Loucy (cell line): Measurements from ENCODE around the gene HSD11B2.
"Not testable (repeated sequence)": the region's sequence is repeated elsewhere in the genome, so short reads cannot be mapped to it uniquely, and the experiment has no call there.

Source experiments
- H2AFZ ChIP-seq: fragments of 200-600 bp; sonication (generic); 2 replicates; pipeline ENCODE4 v1.6.0; 2016; ENCODE audit warnings: antibody characterized with exemption, mild to moderate bottlenecking, low read length, moderate library complexity
- H3F3A ChIP-seq: fragments of 200-600 bp; 2 replicates; pipeline ENCODE4 v1.6.0; 2016; ENCODE audit warnings: antibody characterized with exemption, low read depth, mild to moderate bottlenecking
- H3K27me3 ChIP-seq: fragments of 200-600 bp; sonication (generic); 2 replicates; pipeline ENCODE4 v1.6.1; 2014; ENCODE audit warnings: low read length, mild to moderate bottlenecking; ENCODE audit not compliant: insufficient read depth, poor library complexity, severe bottlenecking
- H3K36me3 ChIP-seq: fragments of 200-600 bp; sonication (generic); 2 replicates; pipeline ENCODE4 v1.6.1; 2016; ENCODE audit warnings: low read length; ENCODE audit not compliant: insufficient read depth
- H3K4me1 ChIP-seq: fragments of 200-600 bp; sonication (generic); 2 replicates; pipeline ENCODE4 v1.5.1; 2014; ENCODE audit warnings: low read length, mild to moderate bottlenecking; ENCODE audit not compliant: insufficient read depth, poor library complexity, severe bottlenecking
- H3K4me2 ChIP-seq: fragments of 200-600 bp; sonication (generic); 2 replicates; pipeline ENCODE4 v1.6.0; 2014; ENCODE audit warnings: antibody characterized with exemption, low read length, low read depth, mild to moderate bottlenecking; ENCODE audit not compliant: poor library complexity, severe bottlenecking
- H3K4me3 ChIP-seq: fragments of 200-600 bp; sonication (generic); 2 replicates; pipeline ENCODE4 v1.5.1; 2014; ENCODE audit warnings: low read length, mild to moderate bottlenecking, mixed read lengths; ENCODE audit not compliant: poor library complexity, severe bottlenecking
- H3K79me2 ChIP-seq: fragments of 200-600 bp; sonication (generic); 2 replicates; pipeline ENCODE4 v1.6.1; 2014; ENCODE audit warnings: low read length; ENCODE audit not compliant: insufficient read depth
- H3K9ac ChIP-seq: fragments of 200-600 bp; sonication (generic); 2 replicates; pipeline ENCODE4 v1.6.0; 2014; ENCODE audit warnings: mild to moderate bottlenecking, low read depth, low read length, moderate library complexity; ENCODE audit not compliant: poor library complexity, severe bottlenecking
- H3K9me2 ChIP-seq: fragments of 200-600 bp; sonication (generic); replicated peaks from 2 replicates; pipeline ENCODE4 v1.6.1; 2016; ENCODE audit warnings: low read depth, low read length, mixed read lengths
- H3K9me3 ChIP-seq: fragments of 200-600 bp; sonication (generic); 2 replicates; pipeline ENCODE4 v1.6.1; 2014; ENCODE audit warnings: mild to moderate bottlenecking, antibody characterized with exemption, low read length, low read depth; ENCODE audit not compliant: insufficient read depth
- H4K20me1 ChIP-seq: fragments of 200-600 bp; sonication (generic); 2 replicates; pipeline ENCODE4 v1.6.0; 2014; ENCODE audit warnings: antibody characterized with exemption, low read length, mild to moderate bottlenecking; ENCODE audit not compliant: insufficient read depth, poor library complexity, severe bottlenecking
- EZH2phosphoT487 ChIP-seq: fragments of 200-600 bp; IDR thresholded peaks from 2 replicates; pipeline ENCODE4 v1.6.1; 2018; ENCODE audit warnings: antibody characterized with exemption, mild to moderate bottlenecking, moderate library complexity, borderline replicate concordance
- TF ChIP-seq, protein P1 (sequence below): fragments of 200-600 bp; sonication (generic); conservative IDR thresholded peaks from 2 replicates; pipeline ENCODE4 v1.5.1; 2014; ENCODE audit warnings: mild to moderate bottlenecking, antibody characterized with exemption, low read length

Gene HSD11B2

DNA sequence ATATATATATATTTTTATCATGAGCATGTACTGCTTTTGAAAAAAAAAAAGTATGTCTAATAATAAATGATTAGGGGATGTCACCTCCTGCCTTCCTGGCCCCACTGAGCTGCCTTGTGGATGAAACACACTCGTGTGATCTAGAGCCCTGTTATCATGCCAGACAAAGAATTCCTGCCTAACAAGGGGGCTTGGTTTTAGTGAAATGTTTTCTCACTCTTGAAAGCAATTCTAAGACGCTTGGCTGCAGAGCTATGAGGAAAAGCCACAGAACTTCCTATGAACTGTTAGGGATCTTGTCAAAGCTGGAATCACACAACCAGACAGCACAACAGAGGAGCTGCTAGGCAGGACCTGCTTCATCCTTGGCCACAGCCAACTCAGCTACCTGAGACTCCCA lies 18.6 kb upstream of the HSD11B2 start:
- Histone ChIP-seq H3K9me3 (no peaks in the 10 kb centered on the region), H3K4me2 (no peak overlapping the region), H3K27me3 (no peaks in the 10 kb centered on the region), H3K36me3 (no peaks in the 10 kb centered on the region), H3K79me2 (no peaks in the 10 kb centered on the region), H3K9ac (no peak overlapping the region), H3K4me3 (no peak overlapping the region), H3K9me2 (no peaks in the 10 kb centered on the region), H2AFZ (no peak overlapping the region), H3F3A (no peaks in the 10 kb centered on the region), H4K20me1 (no peaks in the 10 kb centered on the region), H3K4me1 (no peaks in the 10 kb centered on the region)
- TF ChIP-seq, protein P1, sequence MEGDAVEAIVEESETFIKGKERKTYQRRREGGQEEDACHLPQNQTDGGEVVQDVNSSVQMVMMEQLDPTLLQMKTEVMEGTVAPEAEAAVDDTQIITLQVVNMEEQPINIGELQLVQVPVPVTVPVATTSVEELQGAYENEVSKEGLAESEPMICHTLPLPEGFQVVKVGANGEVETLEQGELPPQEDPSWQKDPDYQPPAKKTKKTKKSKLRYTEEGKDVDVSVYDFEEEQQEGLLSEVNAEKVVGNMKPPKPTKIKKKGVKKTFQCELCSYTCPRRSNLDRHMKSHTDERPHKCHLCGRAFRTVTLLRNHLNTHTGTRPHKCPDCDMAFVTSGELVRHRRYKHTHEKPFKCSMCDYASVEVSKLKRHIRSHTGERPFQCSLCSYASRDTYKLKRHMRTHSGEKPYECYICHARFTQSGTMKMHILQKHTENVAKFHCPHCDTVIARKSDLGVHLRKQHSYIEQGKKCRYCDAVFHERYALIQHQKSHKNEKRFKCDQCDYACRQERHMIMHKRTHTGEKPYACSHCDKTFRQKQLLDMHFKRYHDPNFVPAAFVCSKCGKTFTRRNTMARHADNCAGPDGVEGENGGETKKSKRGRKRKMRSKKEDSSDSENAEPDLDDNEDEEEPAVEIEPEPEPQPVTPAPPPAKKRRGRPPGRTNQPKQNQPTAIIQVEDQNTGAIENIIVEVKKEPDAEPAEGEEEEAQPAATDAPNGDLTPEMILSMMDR = no peak
- no peak for TF ChIP-seq EZH2phosphoT487

DNA sequence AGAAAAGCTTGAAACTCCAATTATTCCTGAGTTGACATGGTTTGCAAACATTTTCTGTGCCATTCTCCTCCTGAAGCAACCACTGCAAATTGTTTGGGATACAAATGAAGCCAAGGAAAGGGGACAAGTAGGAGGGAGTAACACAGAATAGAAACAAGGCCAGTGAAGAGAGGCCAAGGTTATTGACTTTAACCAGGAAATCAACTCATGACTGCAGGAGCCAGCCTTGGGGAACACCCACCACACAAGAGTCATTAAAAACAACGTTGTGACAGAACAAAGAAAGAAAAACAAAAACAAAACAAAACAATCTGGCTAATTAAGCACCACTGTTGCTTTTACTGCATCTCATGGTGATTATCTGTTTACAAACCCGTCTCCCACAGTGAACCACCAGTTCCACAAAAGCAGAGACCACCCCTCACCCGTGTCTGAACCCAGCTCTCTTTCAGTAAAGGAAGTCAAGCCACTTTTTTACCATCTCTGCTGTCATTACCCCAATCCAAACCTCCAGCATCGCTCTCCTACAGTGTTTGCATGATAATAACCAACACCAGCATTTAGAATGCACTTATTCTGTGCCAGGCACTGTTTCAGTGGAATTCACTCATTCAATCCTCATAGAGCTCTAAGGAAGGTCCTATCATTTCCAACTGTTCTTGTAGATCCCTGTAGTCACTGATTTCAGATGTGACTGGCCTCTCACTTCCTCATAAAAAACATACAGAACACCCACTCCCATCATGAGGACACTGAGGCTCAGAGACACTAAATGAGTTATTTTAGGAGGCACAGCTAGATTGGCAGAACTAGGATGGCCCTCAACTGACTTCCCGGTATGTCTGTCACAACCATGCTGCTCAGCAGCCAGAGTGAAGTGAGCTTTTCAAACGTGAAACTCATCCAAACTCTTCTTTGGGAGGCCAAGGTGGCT lies 16.7 kb upstream of the HSD11B2 start:
- H3K4me2 ChIP-seq = no peak overlapping the region
- H3K36me3 ChIP-seq = no peaks in the 10 kb centered on the region
- peak overlapping the region; percentile 61 for H2AFZ ChIP-seq

DNA sequence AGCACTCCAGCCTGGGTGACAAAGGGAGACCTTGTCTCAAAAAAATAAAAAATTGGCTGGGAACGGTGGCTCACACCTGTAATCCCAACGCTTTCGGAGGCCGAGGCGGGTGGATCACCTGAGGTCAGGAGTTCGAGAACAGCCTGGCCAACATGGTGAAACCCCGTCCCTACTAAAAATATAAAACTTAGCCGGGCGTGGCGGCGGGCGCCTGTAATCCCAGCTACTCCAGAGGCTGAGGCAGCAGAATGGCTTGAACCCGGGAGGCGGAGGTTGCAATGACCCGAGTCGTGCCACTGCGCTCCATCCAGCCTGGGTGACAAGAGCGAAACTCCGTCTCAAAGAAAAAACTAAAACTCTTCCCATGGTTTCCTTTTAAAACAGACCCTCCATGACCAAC lies 15.5 kb upstream of the HSD11B2 start:
- not testable (repeated sequence) for H3K79me2 ChIP-seq, H3K4me3 ChIP-seq, H4K20me1 ChIP-seq, H3K9ac ChIP-seq, H2AFZ ChIP-seq, H3K9me2 ChIP-seq, H3F3A ChIP-seq, H3K27me3 ChIP-seq, H3K36me3 ChIP-seq, H3K4me1 ChIP-seq, H3K9me3 ChIP-seq
- peak overlapping the region; percentile 69 for H3K4me2 ChIP-seq

More for the DNA sequence above, 16.7 kb upstream of the HSD11B2 start:
- Histone ChIP-seq H3K9ac (no peak overlapping the region), H3K79me2 (no peaks in the 10 kb centered on the region), H3K27me3 (no peaks in the 10 kb centered on the region), H3K9me2 (no peaks in the 10 kb centered on the region), H4K20me1 (no peaks in the 10 kb centered on the region), H3K9me3 (no peaks in the 10 kb centered on the region), H3K4me3 (no peak overlapping the region), H3K4me1 (no peaks in the 10 kb centered on the region), H3F3A (no peaks in the 10 kb centered on the region)
- TF ChIP-seq EZH2phosphoT487 = no peak
- TF ChIP-seq, protein P1 = no peak
